Measurements from ENCODE around the gene RRP9.

DNA sequence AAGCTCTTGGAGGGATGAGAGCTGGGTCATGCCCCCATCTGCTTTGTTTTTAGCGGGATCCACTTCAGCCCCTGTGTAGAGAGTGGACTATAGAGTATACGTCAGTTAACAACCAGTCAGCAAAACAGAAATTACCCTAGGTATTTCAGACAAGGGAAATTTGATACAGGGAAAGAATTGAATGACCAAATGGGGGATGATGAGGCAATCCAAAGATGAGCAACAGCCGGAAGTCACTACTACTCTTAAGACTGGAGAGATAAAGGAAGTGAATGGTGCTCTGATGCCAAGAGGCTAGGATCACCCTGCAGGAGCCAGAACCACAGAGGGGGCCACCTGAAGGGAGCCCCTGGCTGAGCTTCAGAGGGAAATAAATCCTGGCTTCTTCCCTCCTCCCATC lies 11.7 kb upstream of the RRP9 start:
- TF ChIP-seq POLR2AphosphoS5 (IDR thresholded peaks at IDR 0.05; ENCODE audit: borderline replicate concordance, low read depth, low read length): no peak
- no peak for TF ChIP-seq EZH2 (IDR thresholded peaks at IDR 0.05)
- TF ChIP-seq FOXP2 (optimal IDR thresholded peaks at IDR 0.05; ENCODE audit: control extremely low read depth, extremely low read length, insufficient read depth): no peak

All from SK-N-MC (cell line).